Endothelial cell (in vitro differentiated cells): ENCODE data around the gene C9orf78. TPM values are rescaled to one million over a fixed set of nuclear protein-coding genes. Genes with fewer than 3 reads are reported as not detected.
A peak's percentile ranks its signal among the peaks of the same experiment; 100 is the strongest.

Source experiments
- DNase-seq: peaks from one replicate; pipeline ENCODE4 v3.0.0; 2021; ENCODE audit warnings: low spot score
- H3K27ac Mint-ChIP-seq: one replicate; pipeline ENCODE4 v1.8.0; 2021; ENCODE audit warnings: mixed read lengths, inconsistent platforms; ENCODE audit not compliant: unreplicated experiment
- H3K27me3 Mint-ChIP-seq: one replicate; pipeline ENCODE4 v1.8.0; 2021; ENCODE audit warnings: mild to moderate bottlenecking, moderate library complexity, mixed read lengths, inconsistent platforms; ENCODE audit not compliant: unreplicated experiment
- H3K36me3 Mint-ChIP-seq: one replicate; pipeline ENCODE4 v1.8.0; 2021; ENCODE audit warnings: mild to moderate bottlenecking, low read depth, mixed read lengths, inconsistent platforms; ENCODE audit not compliant: unreplicated experiment
- H3K4me1 Mint-ChIP-seq: one replicate; pipeline ENCODE4 v1.8.0; 2021; ENCODE audit warnings: mild to moderate bottlenecking, mixed read lengths, inconsistent platforms; ENCODE audit not compliant: unreplicated experiment
- H3K4me3 Mint-ChIP-seq: one replicate; pipeline ENCODE4 v1.8.0; 2021; ENCODE audit warnings: mild to moderate bottlenecking, mixed read lengths, inconsistent platforms; ENCODE audit not compliant: unreplicated experiment
- H3K9me3 Mint-ChIP-seq: one replicate; pipeline ENCODE4 v1.8.0; 2021; ENCODE audit warnings: mixed read lengths, inconsistent platforms; ENCODE audit not compliant: unreplicated experiment
- CTCF ChIP-seq: fragments of 200-600 bp; sonication (generic); IDR thresholded peaks from one replicate; pipeline ENCODE4 v1.5.0; 2021; ENCODE audit warnings: antibody characterized with exemption; ENCODE audit not compliant: unreplicated experiment
- total RNA-seq: library from RNA; stranded (reverse); fragmentation: NEBNext Ultra II Directional; extraction: Animal tissue kit (Norgen Biotek cat#: 25700); gene quantifications from one replicate; pipeline ENCODE4 v1.2.1, GENCODE V29; 2021; ENCODE audit not compliant: unreplicated experiment

C9orf78 gene
- total RNA-seq, 1 donor from 2014 or later, result 29.1 TPM

GRCh38 chr9:129839324-129840023, 4.4 kb upstream of the C9orf78 start:
- H3K36me3 Mint-ChIP-seq, result no peaks in the 10 kb centered on the region
- H3K27ac Mint-ChIP-seq, result no peak overlapping the region
- peaks cover 10% of the 10 kb centered on the region for H3K4me1 Mint-ChIP-seq
- H3K27me3 Mint-ChIP-seq, result peaks cover 6% of the 10 kb centered on the region
- H3K9me3 Mint-ChIP-seq, result no peaks in the 10 kb centered on the region
- H3K4me3 Mint-ChIP-seq, result no peak overlapping the region
- DNase-seq, result no peak
- TF ChIP-seq CTCF, result no peak

- H3K27me3 Mint-ChIP-seq, result peaks cover 6% of the 10 kb centered on the region
- no peaks in the 10 kb centered on the region for H3K9me3 Mint-ChIP-seq
- H3K36me3 Mint-ChIP-seq, result peaks cover 6% of the 10 kb centered on the region
- H3K4me1 Mint-ChIP-seq, result peaks cover 16% of the 10 kb centered on the region
- no peak for DNase-seq
- no peak overlapping the region for H3K4me3 Mint-ChIP-seq
- no peak for TF ChIP-seq CTCF
- no peak overlapping the region for H3K27ac Mint-ChIP-seq
Observed at GRCh38 chr9:129838707-129839259, 3.7 kb upstream of the C9orf78 start.

- H3K4me3 Mint-ChIP-seq, result peak overlapping the region; percentile 95
- peaks cover 6% of the 10 kb centered on the region for H3K27me3 Mint-ChIP-seq
- H3K36me3 Mint-ChIP-seq, result peaks cover 9% of the 10 kb centered on the region
- DNase-seq, result no peak
- peak overlapping the region; percentile 57 for H3K27ac Mint-ChIP-seq
- H3K4me1 Mint-ChIP-seq, result peaks cover 16% of the 10 kb centered on the region
- no peak for TF ChIP-seq CTCF
- H3K9me3 Mint-ChIP-seq, result no peaks in the 10 kb centered on the region
Observed at GRCh38 chr9:129836311-129837007, 1.4 kb upstream of the C9orf78 start.

GRCh38 chr9:129835860-129836223, 767 bp upstream of the C9orf78 start:
- H3K27ac Mint-ChIP-seq, result peak overlapping the region; percentile 57
- H3K4me1 Mint-ChIP-seq, result peaks cover 16% of the 10 kb centered on the region
- peak overlapping the region; percentile 95 for H3K4me3 Mint-ChIP-seq
- H3K27me3 Mint-ChIP-seq, result peaks cover 7% of the 10 kb centered on the region
- no peak for TF ChIP-seq CTCF
- no peak for DNase-seq
- H3K36me3 Mint-ChIP-seq, result peaks cover 11% of the 10 kb centered on the region
- H3K9me3 Mint-ChIP-seq, result no peaks in the 10 kb centered on the region
